ENCODE data around the gene TEX19. TPM values are rescaled to one million over a fixed set of nuclear protein-coding genes. Genes with fewer than 3 reads are reported as not detected.
A peak's percentile ranks its signal among the peaks of the same experiment; 100 is the strongest.

TEX19 gene
- total RNA-seq, 2 experiments from 2014 or later: not detected

DNA sequence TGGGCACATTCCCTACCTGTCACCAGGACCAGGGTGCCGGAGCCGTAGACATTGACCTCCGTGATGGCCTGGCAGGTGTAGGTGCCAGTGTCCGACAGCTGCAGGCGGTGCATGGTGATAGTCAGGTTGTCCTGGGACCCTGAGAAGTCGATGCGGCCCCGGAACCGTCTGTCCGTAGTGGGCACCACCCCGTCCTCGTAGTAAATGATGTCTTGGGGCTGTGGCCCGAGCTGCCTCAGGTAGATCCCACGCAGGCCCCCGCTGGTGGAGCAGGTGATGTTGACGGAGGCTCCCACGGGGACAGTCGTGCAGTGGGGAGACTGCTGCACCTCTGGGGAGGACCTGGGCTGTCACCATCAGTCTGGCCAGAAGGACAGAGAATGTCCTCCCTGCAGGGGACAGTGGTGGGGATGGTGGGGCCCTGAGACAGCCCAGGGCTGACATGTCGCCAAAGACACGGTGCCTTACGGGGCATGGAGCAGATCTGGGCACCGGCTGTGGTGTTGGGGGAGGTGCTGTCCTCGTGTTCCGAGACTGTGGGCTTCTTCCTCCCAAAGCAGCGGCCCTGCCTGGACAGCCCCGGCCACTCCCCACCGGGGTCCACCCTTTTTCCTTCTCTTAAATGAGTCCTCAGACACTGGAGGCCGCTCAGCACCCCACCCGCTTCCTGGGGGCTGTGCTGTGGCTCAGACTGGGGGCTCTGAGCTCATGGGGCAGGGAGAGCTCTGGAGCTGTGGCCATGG lies 42.2 kb upstream of the TEX19 start:
- Mint-ChIP-seq H3K9me3 (ENCODE audit: insufficient read depth) (no peaks in the 10 kb centered on the region), H3K36me3 (ENCODE audit: low read depth) (peaks cover 31% of the 10 kb centered on the region), H3K4me1 (ENCODE audit: low read depth) (peaks cover 32% of the 10 kb centered on the region), H3K27me3 (ENCODE audit: low read depth) (no peaks in the 10 kb centered on the region), H3K4me3 (peak overlapping the region; percentile 96), H3K27ac (peak overlapping the region; percentile 91)
- no peak for DNase-seq
- ChIA-PET CTCF (interaction anchor here (0.9 to 2.7 kb wide), 8 partner anchors 10 to 286 kb away, joined by 3 to 93 read pairs (median 6); partner anchors contain the start of gene SECTM1), POLR2A (interaction anchor here (0.8 to 2.6 kb wide), 9 partner anchors 11 to 446 kb away, joined by 3 to 50 read pairs (median 6); partner anchors contain the start of genes ARHGDIA, CSNK1D and SLC16A3)
- ATAC-seq: peak; percentile 42

DNA sequence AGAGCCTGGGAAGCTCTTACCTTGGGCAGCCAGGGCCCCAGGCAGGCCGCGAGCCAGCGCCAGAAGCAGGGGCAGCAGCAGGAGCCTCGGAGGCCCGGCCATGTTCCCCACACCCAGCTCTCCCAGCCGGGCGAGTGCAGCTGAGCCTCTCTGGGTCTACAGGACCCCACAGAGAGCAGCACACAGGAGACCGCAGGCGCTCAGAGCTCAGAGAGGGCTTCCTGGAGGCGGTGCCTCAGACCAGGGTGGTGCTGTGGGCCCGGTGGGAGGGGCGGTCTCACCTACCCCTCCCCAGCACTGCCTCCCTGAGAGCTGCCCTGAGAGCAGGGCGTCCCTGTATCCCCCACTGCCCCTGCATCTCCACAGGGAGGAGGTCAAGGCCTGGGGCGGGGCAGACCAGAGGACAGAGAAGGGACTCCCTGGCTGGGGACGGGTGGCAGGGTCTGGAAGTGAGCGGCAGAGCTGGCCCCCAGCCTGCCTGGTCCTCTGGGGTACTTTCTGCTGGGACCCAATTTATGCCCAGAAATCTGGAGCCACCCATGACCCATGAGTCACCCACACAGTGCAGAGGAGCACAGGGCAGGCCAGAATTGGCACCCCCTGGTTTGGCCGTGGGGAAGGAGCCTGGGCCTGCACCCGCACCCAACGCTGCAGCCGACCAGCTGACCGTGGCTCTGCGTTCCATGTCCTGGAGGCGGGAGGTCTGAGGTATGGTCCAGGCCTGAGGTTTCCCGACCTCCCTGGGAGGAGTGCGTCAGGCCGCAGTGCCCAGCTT lies 41.5 kb upstream of the TEX19 start, which contains the start of gene CD7:
CD7 (minus strand) TSS at position 215 of the 775 bp plus-strand sequence; CDS start at position 102, 113 bp downstream.
- ATAC-seq: peak; percentile 84
- H3K4me3 Mint-ChIP-seq: peak within 1 kb of the TSS; percentile 96
- no peaks in the 10 kb centered on the region for H3K9me3 Mint-ChIP-seq (ENCODE audit: insufficient read depth)
- H3K27ac Mint-ChIP-seq: peak within 1 kb of the TSS; percentile 91
- H3K36me3 Mint-ChIP-seq (ENCODE audit: low read depth): peaks cover 31% of the 10 kb centered on the region
- DNase-seq: peak; percentile 88
- peaks cover 37% of the 10 kb centered on the region for H3K4me1 Mint-ChIP-seq (ENCODE audit: low read depth)
- H3K27me3 Mint-ChIP-seq (ENCODE audit: low read depth): no peaks in the 10 kb centered on the region
- ChIA-PET POLR2A (interaction anchor here (1.0 to 2.6 kb wide), 9 partner anchors 12 to 447 kb away, joined by 3 to 50 read pairs (median 6); partner anchors contain the start of genes ARHGDIA, CSNK1D, DCXR and SLC16A3), CTCF (interaction anchor here (0.9 to 2.7 kb wide), 8 partner anchors 11 to 287 kb away, joined by 3 to 93 read pairs (median 6); partner anchors contain the start of gene SECTM1)

DNA sequence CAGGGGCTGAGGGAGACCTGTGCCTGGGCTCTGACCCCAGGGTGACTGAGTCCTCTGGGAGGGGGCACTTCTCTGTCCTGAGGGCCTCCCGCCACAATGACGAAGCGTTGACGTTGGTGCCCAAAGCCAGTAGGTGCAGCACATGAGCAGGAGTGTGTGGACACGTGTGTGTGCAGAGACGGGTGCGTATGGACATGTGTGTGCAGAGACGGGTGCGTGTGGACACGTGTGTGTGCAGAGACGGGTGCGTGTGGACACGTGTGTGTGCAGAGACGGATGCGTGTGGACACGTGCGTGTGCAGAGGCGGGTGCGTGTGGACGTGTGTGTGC lies 40.9 kb upstream of the TEX19 start:
- H3K27ac Mint-ChIP-seq: no peak overlapping the region
- peaks cover 37% of the 10 kb centered on the region for H3K4me1 Mint-ChIP-seq (ENCODE audit: low read depth)
- DNase-seq: no peak
- no peaks in the 10 kb centered on the region for H3K9me3 Mint-ChIP-seq (ENCODE audit: insufficient read depth)
- H3K4me3 Mint-ChIP-seq: no peak overlapping the region
- H3K36me3 Mint-ChIP-seq (ENCODE audit: low read depth): peaks cover 29% of the 10 kb centered on the region
- H3K27me3 Mint-ChIP-seq (ENCODE audit: low read depth): no peaks in the 10 kb centered on the region
- CTCF ChIA-PET: interaction anchor here (1.3 to 2.7 kb wide), 4 partner anchors 13 to 82 kb away, joined by 7 to 93 read pairs (median 13); partner anchors contain the start of gene SECTM1
- ATAC-seq: no peak
- POLR2A ChIA-PET: interaction anchor here (1.0 to 2.6 kb wide), 6 partner anchors 12 to 280 kb away, joined by 3 to 50 read pairs (median 7); partner anchors contain the start of genes CSNK1D and DCXR

DNA sequence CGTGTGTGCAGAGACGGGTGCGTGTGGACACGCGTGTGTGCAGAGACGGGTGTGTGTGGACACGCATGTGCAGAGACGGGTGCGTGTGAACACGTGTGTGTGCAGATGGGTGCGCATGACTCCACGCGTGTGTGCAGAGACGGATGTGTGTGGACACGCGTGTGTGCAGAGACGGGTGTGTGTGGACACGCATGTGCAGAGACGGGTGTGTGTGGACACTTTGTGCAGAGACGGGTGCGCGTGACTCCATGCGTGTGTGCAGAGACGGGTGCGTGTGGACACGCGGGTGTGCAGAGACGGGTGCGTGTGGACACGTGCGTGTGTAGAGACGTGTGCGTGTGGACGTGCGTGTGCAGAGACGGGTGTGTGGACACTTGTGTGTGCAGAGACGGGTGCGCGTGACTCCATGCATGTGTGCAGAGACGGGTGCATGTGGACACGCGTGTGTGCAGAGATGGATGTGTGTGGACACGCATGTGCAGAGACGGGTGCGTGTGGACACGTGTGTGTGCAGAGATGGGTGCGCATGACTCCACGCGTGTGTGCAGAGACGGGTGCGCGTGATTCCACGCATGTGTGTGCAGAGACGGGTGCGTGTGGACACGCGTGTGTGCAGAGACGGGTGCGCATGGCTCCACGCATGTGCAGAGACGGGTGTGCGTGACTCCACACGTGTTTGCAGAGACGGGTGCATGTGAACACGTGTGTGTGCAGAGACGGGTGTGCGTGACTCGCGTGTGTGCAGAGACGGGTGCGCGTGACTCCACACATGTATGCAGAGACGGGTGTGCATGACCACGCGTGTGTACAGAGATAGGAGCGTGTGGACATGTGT lies 40.1 kb upstream of the TEX19 start:
- no peaks in the 10 kb centered on the region for H3K27me3 Mint-ChIP-seq (ENCODE audit: low read depth)
- ChIA-PET POLR2A (no interaction called here), CTCF (interaction anchor here (4.7 kb wide), 1 partner anchor 18 kb away, joined by 132 read pairs; no protein-coding TSS in a partner anchor)
- H3K27ac Mint-ChIP-seq: no peak overlapping the region
- H3K4me3 Mint-ChIP-seq: no peak overlapping the region
- H3K9me3 Mint-ChIP-seq (ENCODE audit: insufficient read depth): no peaks in the 10 kb centered on the region
- no peak for DNase-seq
- H3K36me3 Mint-ChIP-seq (ENCODE audit: low read depth): peaks cover 22% of the 10 kb centered on the region
- ATAC-seq: no peak
- H3K4me1 Mint-ChIP-seq (ENCODE audit: low read depth): peaks cover 35% of the 10 kb centered on the region

DNA sequence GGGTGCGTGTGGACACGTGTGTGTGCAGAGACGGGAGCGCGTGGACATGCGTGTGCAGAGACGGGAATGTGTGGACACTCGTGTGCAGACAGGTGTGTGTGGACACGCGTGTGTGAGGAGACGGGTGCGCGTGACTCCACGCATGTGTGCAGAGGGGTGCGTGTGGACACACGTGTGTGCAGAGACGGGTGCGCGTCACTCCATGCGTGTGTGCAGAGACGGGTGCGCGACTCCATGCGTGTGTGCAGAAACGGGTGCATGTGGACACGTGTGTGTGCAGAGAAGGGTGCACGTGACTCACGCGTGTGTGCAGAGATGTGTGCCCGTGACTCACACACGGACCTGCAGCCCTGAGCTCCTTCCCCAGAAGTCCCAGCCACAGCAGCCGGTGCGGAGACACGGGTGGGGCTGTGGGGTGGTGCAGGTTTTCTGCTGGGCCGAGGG lies 39.4 kb upstream of the TEX19 start:
- Mint-ChIP-seq H3K27me3 (ENCODE audit: low read depth) (no peaks in the 10 kb centered on the region), H3K27ac (no peak overlapping the region), H3K9me3 (ENCODE audit: insufficient read depth) (no peaks in the 10 kb centered on the region), H3K4me3 (no peak overlapping the region), H3K36me3 (ENCODE audit: low read depth) (peaks cover 16% of the 10 kb centered on the region), H3K4me1 (ENCODE audit: low read depth) (peaks cover 33% of the 10 kb centered on the region)
- DNase-seq (no peak), ATAC-seq (no peak)
- ChIA-PET POLR2A (no interaction called here), CTCF (interaction anchor here (4.7 kb wide), 1 partner anchor 18 kb away, joined by 132 read pairs; no protein-coding TSS in a partner anchor)

DNA sequence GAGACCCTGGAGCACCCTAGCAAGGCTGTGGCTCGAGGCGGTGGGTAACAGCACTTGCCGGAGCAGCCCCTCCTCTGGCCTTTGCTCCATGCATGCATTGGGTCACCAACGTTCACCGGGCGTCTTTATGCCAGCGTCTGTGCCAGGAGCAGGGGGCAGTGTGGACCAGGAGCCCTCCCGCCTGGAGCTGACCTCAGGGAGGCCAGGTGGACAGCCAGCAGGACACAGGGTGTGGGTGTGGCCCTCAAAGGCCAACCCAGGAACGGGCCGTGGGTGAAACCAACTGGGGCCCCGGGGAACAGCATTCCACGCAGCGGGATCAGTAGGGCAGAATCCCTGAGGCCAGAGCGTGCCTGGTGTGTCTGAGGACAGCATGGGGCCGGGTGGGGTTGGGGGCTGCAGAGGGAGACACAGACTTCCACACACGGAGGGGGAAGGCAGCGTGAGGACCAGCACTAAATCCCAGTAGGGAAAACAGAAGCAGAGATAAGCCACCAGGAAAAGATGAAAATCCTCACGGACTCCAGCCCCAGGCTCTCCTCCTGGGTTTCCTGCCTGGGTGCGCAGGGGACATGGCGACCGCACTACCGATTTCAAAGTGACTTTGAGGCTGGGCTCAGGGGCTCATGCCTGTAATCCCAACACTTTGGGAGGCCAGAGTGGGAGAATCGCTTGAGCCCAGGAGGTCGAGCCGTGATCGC lies 38.8 kb upstream of the TEX19 start:
- Mint-ChIP-seq H3K36me3 (ENCODE audit: low read depth) (peaks cover 14% of the 10 kb centered on the region), H3K27ac (no peak overlapping the region), H3K9me3 (ENCODE audit: insufficient read depth) (no peaks in the 10 kb centered on the region), H3K27me3 (ENCODE audit: low read depth) (no peaks in the 10 kb centered on the region), H3K4me1 (ENCODE audit: low read depth) (peaks cover 32% of the 10 kb centered on the region), H3K4me3 (no peak overlapping the region)
- ATAC-seq (no peak), DNase-seq (no peak)
- CTCF ChIA-PET: interaction anchor here (0.6 to 4.7 kb wide), 18 partner anchors 9 to 290 kb away, joined by 3 to 132 read pairs (median 4); partner anchors contain the start of gene SECTM1
- POLR2A ChIA-PET: interaction anchor here (1.0 to 2.2 kb wide), 2 partner anchors 18 to 22 kb away, joined by 7 to 9 read pairs; no protein-coding TSS in a partner anchor

DNA sequence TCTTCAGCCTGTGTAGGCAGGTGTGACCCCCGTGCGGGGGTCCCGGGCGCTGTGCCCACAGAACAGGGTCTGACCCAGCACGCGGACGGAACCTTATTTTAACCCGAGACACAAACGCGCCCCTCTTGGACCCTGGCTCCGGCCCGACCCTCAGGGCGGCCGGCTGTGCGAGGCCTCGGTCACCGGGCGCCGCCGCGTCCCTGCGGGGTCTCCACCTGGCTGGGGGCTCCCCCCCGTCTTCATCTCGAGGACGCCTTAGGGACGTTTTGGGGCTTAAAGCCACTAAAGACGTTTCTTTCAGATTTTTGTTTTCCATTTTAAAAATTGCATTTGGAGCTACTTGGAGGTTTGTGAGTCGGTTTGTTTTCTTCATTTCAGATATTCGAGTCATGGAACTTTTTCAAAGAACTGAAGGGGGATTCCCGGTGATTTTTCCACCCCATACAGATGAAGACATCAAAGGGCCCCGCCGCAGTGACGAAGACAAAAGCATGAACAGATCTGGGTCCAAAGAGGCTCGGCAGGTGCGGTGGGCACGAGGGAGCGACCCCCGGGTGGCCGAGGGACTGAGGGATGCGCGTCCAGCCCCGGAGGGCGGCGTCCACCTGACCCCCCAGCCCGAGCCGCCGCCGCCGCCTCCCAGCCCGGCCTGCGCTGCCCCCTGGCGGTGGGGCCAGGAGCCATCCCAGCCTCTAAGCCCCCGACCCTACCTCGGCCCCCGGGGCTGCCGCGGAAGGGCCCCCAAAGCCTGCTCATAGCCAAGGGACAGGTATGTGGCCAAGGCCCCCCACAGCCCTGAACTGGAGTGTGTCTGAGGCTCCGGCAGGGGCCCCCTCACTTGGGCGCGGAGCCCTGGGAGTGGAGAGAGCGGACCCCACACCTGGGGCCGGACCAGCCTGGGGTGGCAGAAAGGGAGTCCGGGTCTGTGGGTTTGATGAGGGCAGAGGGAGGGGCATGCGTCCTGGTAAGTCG lies 37.8 kb upstream of the TEX19 start:
- ChIA-PET CTCF (interaction anchor here (0.6 to 4.7 kb wide), 21 partner anchors 9 to 291 kb away, joined by 3 to 132 read pairs (median 4); partner anchors contain the start of gene SECTM1), POLR2A (interaction anchor here (0.8 to 2.2 kb wide), 5 partner anchors 16 to 24 kb away, joined by 3 to 9 read pairs (median 7); no protein-coding TSS in a partner anchor)
- peak; percentile 68 for DNase-seq
- ATAC-seq: peak; percentile 31
- peak overlapping the region; percentile 77 for H3K27ac Mint-ChIP-seq
- H3K4me3 Mint-ChIP-seq: peak overlapping the region; percentile 64
- no peaks in the 10 kb centered on the region for H3K27me3 Mint-ChIP-seq (ENCODE audit: low read depth)
- H3K36me3 Mint-ChIP-seq (ENCODE audit: low read depth): peaks cover 6% of the 10 kb centered on the region
- H3K4me1 Mint-ChIP-seq (ENCODE audit: low read depth): peaks cover 28% of the 10 kb centered on the region
- H3K9me3 Mint-ChIP-seq (ENCODE audit: insufficient read depth): no peaks in the 10 kb centered on the region

DNA sequence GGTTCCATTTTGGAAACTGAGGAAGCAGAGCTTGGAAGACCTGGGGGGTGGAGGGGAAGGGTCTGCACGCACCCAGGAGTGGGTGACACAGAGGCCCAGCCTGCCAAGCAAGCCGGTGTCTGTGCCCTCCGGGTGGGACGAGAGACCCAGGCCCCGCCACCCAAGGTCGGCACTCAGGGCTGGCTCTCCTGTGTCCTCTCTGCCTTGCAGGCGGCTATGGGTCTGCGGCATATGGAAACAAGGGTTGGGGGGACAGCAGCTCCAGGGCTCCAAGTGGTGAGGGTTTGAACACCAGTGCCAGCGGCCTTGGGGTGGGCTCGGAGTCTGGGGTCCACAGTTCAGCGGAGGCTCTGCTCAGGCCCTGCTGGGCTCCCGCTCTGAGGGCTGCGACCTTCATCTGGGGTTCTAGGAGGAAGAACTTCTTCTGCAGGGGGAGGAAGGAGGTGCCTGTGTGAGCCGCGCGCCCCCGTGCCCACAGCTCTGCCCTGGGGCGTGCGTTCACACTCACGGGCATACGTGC lies 37.0 kb upstream of the TEX19 start:
- ATAC-seq (no peak), DNase-seq (no peak)
- Mint-ChIP-seq H3K36me3 (ENCODE audit: low read depth) (no peaks in the 10 kb centered on the region), H3K9me3 (ENCODE audit: insufficient read depth) (no peaks in the 10 kb centered on the region), H3K27me3 (ENCODE audit: low read depth) (no peaks in the 10 kb centered on the region), H3K4me1 (ENCODE audit: low read depth) (peaks cover 28% of the 10 kb centered on the region), H3K27ac (no peak overlapping the region), H3K4me3 (peak overlapping the region; percentile 34)
- CTCF ChIA-PET: interaction anchor here (0.7 to 4.7 kb wide), 8 partner anchors 8 to 91 kb away, joined by 3 to 132 read pairs (median 10); no protein-coding TSS in a partner anchor
- POLR2A ChIA-PET: interaction anchor here (0.8 to 2.2 kb wide), 3 partner anchors 16 to 24 kb away, joined by 7 to 9 read pairs (median 8); no protein-coding TSS in a partner anchor

All from activated CD8-positive, alpha-beta T cell treated with anti-CD3 and anti-CD28 coated beads, Interleukin-2, amount 10 ng/mL, durations not matched to agents 7 days and 5 days (primary cell).